ENCODE results near the gene NUPR2. TPM values are rescaled to one million over a fixed set of nuclear protein-coding genes. Genes with fewer than 3 reads are reported as not detected.
"Not testable (repeated sequence)": the region's sequence is repeated elsewhere in the genome, so short reads cannot be mapped to it uniquely, and the experiment has no call there.

NUPR2 gene
- total RNA-seq, 4 donors from 2014 or later, result 3.0 to 4.5 TPM; not detected in 2

DNA sequence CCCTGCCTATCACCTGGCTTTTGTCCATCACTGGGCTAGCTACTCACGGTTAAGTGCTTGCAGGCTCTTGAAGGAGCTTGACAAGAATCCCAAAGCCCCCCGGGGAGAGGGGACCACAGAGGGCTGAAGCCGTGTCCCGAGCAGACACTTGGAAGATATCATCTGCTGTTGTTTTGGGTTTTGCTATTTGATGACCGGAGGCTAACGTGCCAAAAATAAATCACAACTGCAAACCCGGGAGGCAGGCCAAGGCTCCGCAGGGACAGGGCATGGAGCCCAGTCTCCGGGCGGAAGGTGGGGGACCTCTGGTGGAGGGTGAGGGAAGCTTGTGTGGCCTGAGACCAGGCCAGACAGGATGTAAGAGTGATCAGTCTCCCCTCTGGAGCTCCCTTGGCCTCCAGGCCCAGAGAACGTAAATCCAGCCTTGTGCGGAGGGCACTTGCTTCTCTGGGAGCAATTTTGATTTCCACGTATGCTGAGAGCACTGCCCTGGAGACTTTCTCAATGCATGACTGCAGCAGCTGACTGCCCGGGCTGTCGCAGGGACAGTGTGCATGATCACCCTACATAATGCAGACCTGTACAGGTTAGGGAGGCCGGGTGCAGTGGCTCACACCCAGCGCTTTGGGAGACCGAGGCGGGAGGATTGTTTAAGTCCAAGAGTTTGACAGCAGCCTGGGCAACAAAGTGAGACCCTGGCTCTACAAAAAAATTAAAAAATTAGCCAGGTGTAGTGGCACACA is 23.3 kb downstream of the NUPR2 start, which contains the start of gene PHKG1:
Gene PHKG1 (minus strand): TSS at position 164 of the 743 bp plus-strand sequence. CDS start 4,011 bp downstream, outside the sequence.
- TF ChIP-seq POLR2AphosphoS5 (IDR thresholded peaks at IDR 0.05) (no peak), EP300 (IDR thresholded peaks at IDR 0.05) (no peak), POLR2A (IDR thresholded peaks at IDR 0.05) (no peak)
- TF ChIP-seq, protein P1, sequence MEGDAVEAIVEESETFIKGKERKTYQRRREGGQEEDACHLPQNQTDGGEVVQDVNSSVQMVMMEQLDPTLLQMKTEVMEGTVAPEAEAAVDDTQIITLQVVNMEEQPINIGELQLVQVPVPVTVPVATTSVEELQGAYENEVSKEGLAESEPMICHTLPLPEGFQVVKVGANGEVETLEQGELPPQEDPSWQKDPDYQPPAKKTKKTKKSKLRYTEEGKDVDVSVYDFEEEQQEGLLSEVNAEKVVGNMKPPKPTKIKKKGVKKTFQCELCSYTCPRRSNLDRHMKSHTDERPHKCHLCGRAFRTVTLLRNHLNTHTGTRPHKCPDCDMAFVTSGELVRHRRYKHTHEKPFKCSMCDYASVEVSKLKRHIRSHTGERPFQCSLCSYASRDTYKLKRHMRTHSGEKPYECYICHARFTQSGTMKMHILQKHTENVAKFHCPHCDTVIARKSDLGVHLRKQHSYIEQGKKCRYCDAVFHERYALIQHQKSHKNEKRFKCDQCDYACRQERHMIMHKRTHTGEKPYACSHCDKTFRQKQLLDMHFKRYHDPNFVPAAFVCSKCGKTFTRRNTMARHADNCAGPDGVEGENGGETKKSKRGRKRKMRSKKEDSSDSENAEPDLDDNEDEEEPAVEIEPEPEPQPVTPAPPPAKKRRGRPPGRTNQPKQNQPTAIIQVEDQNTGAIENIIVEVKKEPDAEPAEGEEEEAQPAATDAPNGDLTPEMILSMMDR (IDR thresholded peaks at IDR 0.05), result peak in 1 of 2 donors; percentile 51
- Histone ChIP-seq H3K9me3 (no peaks in the 10 kb centered on the region), H3K27ac (peak within 1 kb of the TSS; percentile 51), H3K4me1 (peaks cover 20% of the 10 kb centered on the region), H3K4me3 (peak within 1 kb of the TSS; percentile 18), H3K36me3 (no peaks in the 10 kb centered on the region), H3K27me3 (no peaks in the 10 kb centered on the region)
- WGBS, result 6% methylated on average over 4 of the region's 19 CpGs
- DNase-seq (ENCODE audit: low spot score in 2 of 2), result peak; percentile 86

DNA sequence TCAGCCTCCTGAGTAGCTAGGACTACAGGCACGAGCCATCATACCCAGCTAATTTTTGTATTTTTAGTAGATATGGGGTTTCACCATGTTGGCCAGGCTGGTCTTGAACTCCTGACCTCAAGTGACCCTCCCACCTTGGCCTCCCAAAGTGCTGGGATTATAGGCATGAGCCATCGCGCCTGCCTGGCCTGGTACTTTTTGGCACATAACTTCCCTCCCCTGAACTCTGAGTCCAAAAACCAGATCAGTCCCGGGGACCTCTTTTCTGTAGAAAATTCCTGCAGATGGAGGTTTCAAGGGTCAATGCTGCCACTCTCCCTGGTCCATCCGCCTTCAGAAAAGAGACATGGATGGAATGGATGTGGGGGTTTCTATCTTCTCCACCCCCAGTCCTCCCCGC is 23.8 kb downstream of the NUPR2 start:
- not testable (repeated sequence) for H3K27me3 ChIP-seq; H3K9me3 ChIP-seq; H3K36me3 ChIP-seq; DNase-seq (ENCODE audit: low spot score in 2 of 2)
- H3K4me1 ChIP-seq, result peaks cover 20% of the 10 kb centered on the region
- peak overlapping the region; percentile 18 for H3K4me3 ChIP-seq
- H3K27ac ChIP-seq, result peak overlapping the region; percentile 51
- WGBS, result 34% methylated on average over 6 of the region's 6 CpGs

DNA sequence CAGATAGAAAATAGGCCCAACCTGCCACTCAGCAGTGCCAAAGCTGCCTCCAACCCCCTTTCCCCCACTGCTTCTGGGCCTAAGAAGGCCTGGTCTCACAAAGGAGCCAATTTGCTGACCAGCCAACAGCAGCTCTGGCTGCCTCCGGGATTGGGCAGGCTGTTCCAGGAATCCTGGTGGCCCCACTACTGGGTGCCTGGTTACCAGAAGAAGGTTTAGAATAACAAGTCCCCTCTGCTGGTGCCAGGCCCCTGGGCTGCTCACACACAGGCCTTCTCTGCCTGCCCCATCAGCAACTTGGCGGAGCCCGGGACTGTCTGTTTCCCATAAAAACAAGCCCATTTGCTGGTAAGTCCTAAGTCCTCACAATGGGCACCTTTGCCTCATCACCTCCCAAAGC is 24.6 kb downstream of the NUPR2 start:
- Histone ChIP-seq H3K9me3 (no peaks in the 10 kb centered on the region), H3K27me3 (no peaks in the 10 kb centered on the region), H3K27ac (peak overlapping the region; percentile 51), H3K4me1 (peaks cover 20% of the 10 kb centered on the region), H3K4me3 (no peak overlapping the region), H3K36me3 (peaks cover 9% of the 10 kb centered on the region)
- WGBS, result 51% methylated on average over 3 of the region's 3 CpGs
- no peak for DNase-seq (ENCODE audit: low spot score in 2 of 2)
- no peak for TF ChIP-seq POLR2AphosphoS5 (IDR thresholded peaks at IDR 0.05)
- no peak for TF ChIP-seq POLR2A (IDR thresholded peaks at IDR 0.05)
- TF ChIP-seq EP300 (IDR thresholded peaks at IDR 0.05), result no peak
- TF ChIP-seq, protein P1 (IDR thresholded peaks at IDR 0.05), result no peak

DNA sequence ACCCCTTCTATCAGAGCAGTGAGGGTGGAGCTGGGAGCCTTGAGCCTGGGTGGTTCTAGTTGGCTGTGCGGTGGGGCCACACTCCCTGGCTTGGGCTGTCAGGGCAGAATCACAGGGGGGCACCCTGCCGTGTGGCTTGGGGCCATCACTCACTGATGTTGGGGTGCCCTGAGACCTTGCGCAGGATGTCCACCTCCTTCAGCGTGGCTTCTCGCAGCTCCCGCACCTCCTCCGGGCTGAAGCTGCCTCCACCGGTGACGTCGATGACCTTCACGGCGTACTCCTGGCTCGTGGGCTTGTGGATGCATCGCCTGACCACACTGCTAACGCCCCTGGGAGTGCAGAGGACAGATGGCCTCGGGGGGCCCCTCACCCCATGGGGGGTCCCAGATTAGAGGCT is 28.8 kb downstream of the NUPR2 start:
- Histone ChIP-seq H3K4me3 (no peak overlapping the region), H3K36me3 (peaks cover 28% of the 10 kb centered on the region), H3K4me1 (peaks cover 19% of the 10 kb centered on the region), H3K27ac (no peak overlapping the region), H3K27me3 (no peaks in the 10 kb centered on the region), H3K9me3 (no peaks in the 10 kb centered on the region)
- DNase-seq (ENCODE audit: low spot score in 2 of 2), result no peak
- TF ChIP-seq POLR2AphosphoS5 (IDR thresholded peaks at IDR 0.05), result no peak
- TF ChIP-seq POLR2A (IDR thresholded peaks at IDR 0.05), result no peak
- TF ChIP-seq EP300 (IDR thresholded peaks at IDR 0.05), result no peak
- no CpG with 5 or more reads among the region's 16 CpGs for WGBS

DNA sequence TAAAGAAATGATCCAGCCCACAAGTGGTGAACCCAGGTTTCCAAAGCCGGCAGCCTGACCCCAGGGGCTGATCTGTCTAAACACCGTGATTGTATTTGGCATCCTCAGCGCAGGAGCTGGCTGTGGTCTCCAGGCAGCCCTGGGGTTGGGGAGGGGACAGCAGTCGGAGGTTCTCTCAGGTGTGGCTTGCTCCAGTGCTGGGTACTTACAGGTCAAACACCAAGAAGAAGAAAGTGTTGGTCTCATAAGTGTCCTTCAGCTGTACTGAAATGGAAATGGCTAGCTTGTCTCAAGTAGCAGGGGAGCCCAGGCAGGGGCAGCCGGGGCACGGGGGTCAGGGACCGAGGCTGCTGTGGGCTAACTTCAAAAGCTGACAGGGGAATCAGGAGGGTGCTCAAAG is 29.5 kb downstream of the NUPR2 start:
- TF ChIP-seq POLR2AphosphoS5 (IDR thresholded peaks at IDR 0.05), result no peak
- TF ChIP-seq EP300 (IDR thresholded peaks at IDR 0.05), result no peak
- no peaks in the 10 kb centered on the region for H3K27me3 ChIP-seq
- no peak overlapping the region for H3K4me3 ChIP-seq
- H3K36me3 ChIP-seq, result peaks cover 34% of the 10 kb centered on the region
- no peak for DNase-seq (ENCODE audit: low spot score in 2 of 2)
- H3K4me1 ChIP-seq, result peaks cover 12% of the 10 kb centered on the region
- no peak overlapping the region for H3K27ac ChIP-seq
- 86% methylated on average over 6 of the region's 7 CpGs for WGBS
- H3K9me3 ChIP-seq, result no peaks in the 10 kb centered on the region

DNA sequence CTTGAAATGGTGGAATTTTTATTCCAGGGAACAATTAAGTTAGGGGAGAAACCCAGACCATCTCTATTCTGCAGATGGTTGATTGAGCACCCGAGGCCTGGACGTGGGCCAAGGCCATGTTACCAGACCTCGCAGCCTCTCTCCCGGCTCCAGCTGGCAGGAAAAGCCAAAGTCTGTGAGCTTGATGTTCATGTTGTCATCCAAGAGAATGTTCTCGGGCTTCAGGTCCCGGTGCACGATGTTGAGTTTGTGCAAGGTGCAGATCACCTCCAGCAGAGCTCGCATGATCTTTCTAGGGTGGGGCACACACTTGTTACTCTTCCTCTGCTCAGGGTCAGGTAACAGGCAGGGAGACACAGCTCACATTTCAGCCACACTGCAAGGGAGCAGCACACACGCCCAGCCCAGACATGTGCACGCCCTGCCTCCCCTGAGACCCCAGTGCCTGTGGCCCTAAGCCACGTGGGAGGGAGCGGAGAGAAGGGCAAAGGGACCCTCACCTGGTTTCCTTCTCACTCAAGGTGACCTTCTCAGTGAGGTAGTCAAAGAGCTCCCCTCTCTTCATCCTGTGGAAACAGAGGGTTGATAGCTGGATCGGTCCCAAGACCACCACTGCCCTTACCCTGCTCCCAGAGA is 32.9 kb downstream of the NUPR2 start:
- DNase-seq (ENCODE audit: low spot score in 2 of 2), result peak in 1 of 2 donors; percentile 82
- H3K4me3 ChIP-seq, result no peak overlapping the region
- H3K9me3 ChIP-seq, result no peaks in the 10 kb centered on the region
- H3K4me1 ChIP-seq, result peaks cover 26% of the 10 kb centered on the region
- 65% methylated on average over 13 of the region's 13 CpGs for WGBS
- H3K27me3 ChIP-seq, result no peaks in the 10 kb centered on the region
- H3K36me3 ChIP-seq, result peaks cover 52% of the 10 kb centered on the region
- no peak overlapping the region for H3K27ac ChIP-seq
- TF ChIP-seq POLR2A (IDR thresholded peaks at IDR 0.05), result no peak
- no peak for TF ChIP-seq EP300 (IDR thresholded peaks at IDR 0.05)
- TF ChIP-seq, protein P1 (IDR thresholded peaks at IDR 0.05), result no peak
- TF ChIP-seq POLR2AphosphoS5 (IDR thresholded peaks at IDR 0.05), result no peak
